SK-N-SH (cell line): ENCODE measurements around the gene AASS. TPM values are rescaled to one million over a fixed set of nuclear protein-coding genes. Genes with fewer than 3 reads are reported as not detected.

Experiments
- CTCF ChIA-PET: fragments of 300-600, 350-600 bp; formaldehyde crosslinking; extraction: SDS; loops from one replicate; lab custom pipeline; 2021; lab: Yijun Ruan, JAX
- POLR2A ChIA-PET: fragments of 350-600 bp; sonication (Branson Sonifier 250); formaldehyde crosslinking; extraction: SDS; loops from one replicate; lab custom pipeline; 2020; ENCODE audit warnings: antibody characterized with exemption, inconsistent platforms; lab: Yijun Ruan, JAX
- DNase-seq: peaks from one replicate; pipeline ENCODE4 v3.0.0; 2012
- H2AFZ ChIP-seq: fragments of 200-600 bp; sonication (generic); 2 replicates; pipeline ENCODE4 v1.8.1; 2016; ENCODE audit warnings: antibody characterized with exemption, mild to moderate bottlenecking, low read depth
- H3F3A ChIP-seq: fragments of 200-600 bp; sonication (generic); replicated peaks from 2 replicates; pipeline ENCODE3; 2016; ENCODE audit warnings: antibody characterized with exemption, mild to moderate bottlenecking; ENCODE audit not compliant: insufficient read depth
- H3K27ac ChIP-seq, 2 experiments: fragments of 200-500 bp in 1 of 2; fragments of 200-600 bp in 1 of 2; sonication (Bioruptor generic) in 1 of 2; sonication (generic), shearing (Covaris generic) in 1 of 2; 2 replicates each; pipeline versions ENCODE4 v1.5.1 to v1.6.1; 2014 to 2016; ENCODE audit warnings: low read depth in 2 of 2, inconsistent platforms in 1 of 2, low read length in 1 of 2, mild to moderate bottlenecking in 1 of 2, mixed read lengths in 1 of 2
- H3K27me3 ChIP-seq: fragments of 200-600 bp; sonication (generic), shearing (Covaris generic); 2 replicates; pipeline ENCODE4 v1.6.1; 2016; ENCODE audit warnings: mixed run types; ENCODE audit not compliant: insufficient read depth
- H3K36me3 ChIP-seq, 2 experiments: fragments of 200-500 bp in 1 of 2; fragments of 200-600 bp in 1 of 2; sonication (Bioruptor generic) in 1 of 2; sonication (generic) in 1 of 2; replicated peaks in 1 of 2; 2 replicates each; pipeline versions ENCODE3 to v1.5.1; 2014 to 2016; ENCODE audit warnings: low read length in 1 of 2, mild to moderate bottlenecking in 1 of 2; ENCODE audit not compliant: insufficient read depth in 2 of 2, control insufficient read depth in 1 of 2
- H3K4me1 ChIP-seq, 2 experiments: fragments of 200-500 bp in 1 of 2; fragments of 200-600 bp in 1 of 2; sonication (Bioruptor generic) in 1 of 2; sonication (generic), shearing (Covaris generic) in 1 of 2; 2 replicates each; pipeline versions ENCODE4 v1.5.1 to v1.6.1; 2014 to 2016; ENCODE audit warnings: low read depth in 1 of 2, low read length in 1 of 2, mixed run types in 1 of 2; ENCODE audit not compliant: insufficient read depth in 2 of 2, control insufficient read depth in 1 of 2
- H3K4me2 ChIP-seq: fragments of 200-600 bp; sonication (generic), shearing (Covaris generic); 2 replicates; pipeline ENCODE4 v1.6.1; 2017; ENCODE audit warnings: mixed run types
- H3K4me3 ChIP-seq, 2 experiments: fragments of 200-500 bp in 1 of 2; fragments of 200-600 bp in 1 of 2; sonication (Bioruptor generic) in 1 of 2; sonication (generic), shearing (Covaris generic) in 1 of 2; 2 replicates each; pipeline versions ENCODE4 v1.5.1 to v1.8.1; 2014 to 2016; ENCODE audit warnings: low read depth in 2 of 2, inconsistent platforms in 1 of 2, low read length in 1 of 2, mild to moderate bottlenecking in 1 of 2, mixed read lengths in 1 of 2, moderate library complexity in 1 of 2
- H3K79me2 ChIP-seq: fragments of 200-600 bp; sonication (generic); 2 replicates; pipeline ENCODE4 v1.8.1; 2017; ENCODE audit warnings: mild to moderate bottlenecking; ENCODE audit not compliant: insufficient read depth
- H3K9ac ChIP-seq: fragments of 200-600 bp; sonication (generic); 2 replicates; pipeline ENCODE4 v1.6.1; 2017; ENCODE audit warnings: mixed run types
- H3K9me2 ChIP-seq: fragments of 200-600 bp; sonication (generic); 2 replicates; pipeline ENCODE4 v1.6.1; 2017; ENCODE audit warnings: mixed run types
- H3K9me3 ChIP-seq: fragments of 200-600 bp; sonication (generic); 2 replicates; pipeline ENCODE4 v1.6.1; 2017; ENCODE audit warnings: mixed run types, mild to moderate bottlenecking, moderate library complexity
- H4K20me1 ChIP-seq: fragments of 200-600 bp; sonication (generic); 2 replicates; pipeline ENCODE4 v1.6.1; 2017; ENCODE audit warnings: mild to moderate bottlenecking, mixed run types; ENCODE audit not compliant: insufficient read depth
- CTCF ChIP-seq: fragments of 200-600 bp; sonication (generic); IDR thresholded peaks from 2 replicates; pipeline ENCODE4 v1.6.1; 2017; ENCODE audit warnings: antibody characterized with exemption, mild to moderate bottlenecking, moderate library complexity
- FOSL2 ChIP-seq: IDR thresholded peaks from 2 replicates; pipeline ENCODE4 v1.4.0; 2012; ENCODE audit warnings: low read depth, mild to moderate bottlenecking, moderate library complexity, borderline replicate concordance
- FOXJ3 ChIP-seq: sonication (generic); formaldehyde crosslinking; IDR thresholded peaks from 2 replicates; pipeline ENCODE4 v1.5.1; 2020; ENCODE audit warnings: mild to moderate bottlenecking, missing genetic modification reagents
- FOXM1 ChIP-seq: IDR thresholded peaks from 2 replicates; pipeline ENCODE4 v1.4.0; 2012; ENCODE audit warnings: low read depth, mild to moderate bottlenecking
- GABPA ChIP-seq: IDR thresholded peaks from 2 replicates; pipeline ENCODE4 v1.4.0; 2012; ENCODE audit warnings: low read depth, mild to moderate bottlenecking
- GATA2 ChIP-seq: sonication (generic); formaldehyde crosslinking; IDR thresholded peaks from 2 replicates; pipeline ENCODE4 v1.5.0; 2020; ENCODE audit warnings: mild to moderate bottlenecking, missing genetic modification reagents
- JUND ChIP-seq: IDR thresholded peaks from 2 replicates; pipeline ENCODE4 v1.4.0; 2012
- NRF1 ChIP-seq: IDR thresholded peaks from 2 replicates; pipeline ENCODE4 v1.6.1; 2012; ENCODE audit warnings: low read depth, mild to moderate bottlenecking, low read length
- RFX5 ChIP-seq: IDR thresholded peaks from 2 replicates; pipeline ENCODE4 v1.6.1; 2012; ENCODE audit warnings: mild to moderate bottlenecking, improper control_type of control experiment, low read length
- RXRA ChIP-seq: IDR thresholded peaks from 2 replicates; pipeline ENCODE4 v1.4.0; 2012; ENCODE audit warnings: low read depth, mild to moderate bottlenecking, borderline replicate concordance
- WGBS: methylation state at CpG from one replicate; pipeline ENCODE4 v1.1.6; 2017; ENCODE audit warnings: low lambda C conversion rate; 5-methylcytosine and 5-hydroxymethylcytosine counted together
- polyA plus RNA-seq, 3 experiments: library from polyadenylated mRNA; depleted of rRNA; stranded (reverse); fragments of >200 nt; gene quantifications; 2 replicates each; pipeline ENCODE4 v1.2.3, GENCODE V29; 2012
- TF ChIP-seq, protein P1 (sequence below): fragments of 150-350 bp; IDR thresholded peaks from 2 replicates; pipeline ENCODE4 v1.6.1; 2016; ENCODE audit warnings: mild to moderate bottlenecking, low read depth, low read length
- TF ChIP-seq, protein P2 (sequence below): IDR thresholded peaks from 2 replicates; pipeline ENCODE4 v1.4.0; 2012; ENCODE audit warnings: low read depth

AASS gene
- polyA plus RNA-seq (2012; rRNA removed), result 0.92 and 1.2 TPM in 2 replicates
- 0.50 and 0.58 TPM in 2 replicates for polyA plus RNA-seq (2012; cell fraction: cytosol; rRNA removed)
- 2.3 and 4.2 TPM in 2 replicates for polyA plus RNA-seq (2012; cell fraction: nucleus; rRNA removed)

DNA sequence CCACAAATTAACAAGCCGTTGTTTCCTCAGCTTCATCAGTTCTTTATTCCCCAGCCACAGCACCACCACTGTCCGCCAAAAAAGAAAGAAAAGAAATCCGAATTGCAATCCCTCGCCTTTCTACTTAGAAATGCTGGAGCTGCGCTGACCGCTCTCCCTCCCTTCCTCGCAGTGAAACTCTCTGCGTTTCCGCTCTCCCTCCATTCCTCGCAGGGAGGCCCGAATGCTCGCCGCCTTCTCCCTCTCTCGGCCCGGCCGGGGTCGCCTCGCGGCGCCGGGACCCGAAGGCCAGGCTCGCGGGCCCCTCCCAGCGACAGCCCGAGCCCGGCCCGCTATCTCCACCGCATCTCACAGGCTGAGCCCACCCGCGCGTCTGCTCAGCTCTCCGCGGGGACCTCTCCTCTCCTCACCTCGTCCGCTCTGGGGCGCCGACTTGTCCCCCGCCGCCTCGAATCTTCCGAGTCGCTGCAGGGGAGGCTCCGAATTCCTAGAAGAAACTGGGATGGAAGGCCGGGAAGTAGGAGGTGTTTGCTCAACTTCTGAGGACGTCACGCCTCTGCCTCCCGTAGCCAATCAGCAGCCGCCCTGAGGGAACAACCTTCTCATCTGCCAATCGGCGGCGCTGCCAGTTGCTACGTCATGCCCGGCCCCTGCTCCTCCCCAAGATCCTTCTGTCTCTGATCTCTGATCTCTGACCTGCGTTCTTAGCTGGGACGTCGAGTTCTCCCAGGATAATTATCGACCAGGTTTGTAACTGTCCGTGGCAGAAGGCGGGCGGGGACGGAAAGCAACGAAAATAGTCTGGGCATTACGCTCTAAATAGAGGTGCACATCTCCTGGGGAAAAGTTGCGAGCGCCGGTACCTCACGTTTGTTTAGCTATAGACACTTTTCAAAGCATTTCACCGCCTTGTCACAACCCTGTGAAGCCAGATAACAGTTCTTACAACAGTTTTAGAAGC is at the start of gene AASS:
Gene AASS, minus strand, starts transcription at position 499 of the 961 bp plus-strand sequence. CDS start 10,523 bp downstream, outside the sequence.
- no peaks in the 10 kb centered on the region for H3K9me2 ChIP-seq
- POLR2A ChIA-PET, result no interaction called here
- peaks cover 20% of the 10 kb centered on the region; the same call in 1 of the 2 replicates for H3K27me3 ChIP-seq
- H3K79me2 ChIP-seq, result no peaks in the 10 kb centered on the region
- peak within 1 kb of the TSS in 1 of 2 experiments; percentile 34; a peak in 1 of 4 replicates for H3K27ac ChIP-seq
- H4K20me1 ChIP-seq, result no peaks in the 10 kb centered on the region
- TF ChIP-seq, protein P1, sequence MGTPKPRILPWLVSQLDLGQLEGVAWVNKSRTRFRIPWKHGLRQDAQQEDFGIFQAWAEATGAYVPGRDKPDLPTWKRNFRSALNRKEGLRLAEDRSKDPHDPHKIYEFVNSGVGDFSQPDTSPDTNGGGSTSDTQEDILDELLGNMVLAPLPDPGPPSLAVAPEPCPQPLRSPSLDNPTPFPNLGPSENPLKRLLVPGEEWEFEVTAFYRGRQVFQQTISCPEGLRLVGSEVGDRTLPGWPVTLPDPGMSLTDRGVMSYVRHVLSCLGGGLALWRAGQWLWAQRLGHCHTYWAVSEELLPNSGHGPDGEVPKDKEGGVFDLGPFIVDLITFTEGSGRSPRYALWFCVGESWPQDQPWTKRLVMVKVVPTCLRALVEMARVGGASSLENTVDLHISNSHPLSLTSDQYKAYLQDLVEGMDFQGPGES, result no peak
- TF ChIP-seq, protein P2, sequence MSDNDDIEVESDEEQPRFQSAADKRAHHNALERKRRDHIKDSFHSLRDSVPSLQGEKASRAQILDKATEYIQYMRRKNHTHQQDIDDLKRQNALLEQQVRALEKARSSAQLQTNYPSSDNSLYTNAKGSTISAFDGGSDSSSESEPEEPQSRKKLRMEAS, result 0 out of 2 replicates have a peak, but pooled peaks have one; percentile 14
- no peak for TF ChIP-seq NRF1
- no peak for TF ChIP-seq FOSL2
- TF ChIP-seq JUND, result no peak
- TF ChIP-seq GABPA, result no peak
- TF ChIP-seq GATA2 (CRISPR knock-in tag), result peak; percentile 71
- peak; percentile 96 for TF ChIP-seq RFX5
- TF ChIP-seq CTCF, result peak; percentile 26
- no peak for TF ChIP-seq RXRA
- peak within 1 kb of the TSS; percentile 99 for H2AFZ ChIP-seq
- H3K9me3 ChIP-seq, result no peaks in the 10 kb centered on the region
- peak within 1 kb of the TSS; percentile 98 for H3K4me2 ChIP-seq
- CTCF ChIA-PET, result interaction anchor here (1.1 kb wide), 1 partner anchor 51 kb away, joined by 6 read pairs; no protein-coding TSS in a partner anchor
- peak within 1 kb of the TSS; percentile 74 to 94 for H3K4me3 ChIP-seq
- H3K36me3 ChIP-seq, result no peaks in the 10 kb centered on the region
- peaks cover 0 to 11% of the 10 kb centered on the region in 2 experiments; a peak in 1 of 4 replicates for H3K4me1 ChIP-seq
- peak within 1 kb of the TSS; percentile 49; the same call in 1 of the 2 replicates for H3K9ac ChIP-seq
- H3F3A ChIP-seq, result no peaks in the 10 kb centered on the region
- 2% methylated on average over 59 of the region's 69 CpGs for WGBS
- peak; percentile 91 for DNase-seq

DNA sequence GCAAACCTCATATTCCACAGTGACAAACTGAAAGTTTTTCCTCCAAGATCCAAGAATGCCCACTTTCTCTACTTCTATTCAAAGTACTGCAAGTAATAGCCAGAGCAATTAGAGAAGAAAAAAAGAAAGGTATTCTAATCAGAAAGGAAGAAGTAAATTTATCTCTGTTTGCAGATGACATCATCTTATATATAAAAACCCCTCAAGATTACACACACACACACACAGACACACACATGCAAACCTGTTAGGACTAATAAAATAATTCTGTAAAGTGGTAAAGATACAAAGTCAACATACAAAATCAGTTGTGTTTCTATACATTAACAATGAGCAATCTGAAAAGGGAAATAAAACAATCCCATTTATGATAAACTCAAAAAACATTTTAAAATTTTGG is 44.7 kb upstream of the AASS start:
- H3K4me1 ChIP-seq, result no peaks in the 10 kb centered on the region
- H3K36me3 ChIP-seq, result no peaks in the 10 kb centered on the region
- no peak for DNase-seq
- H3F3A ChIP-seq, result no peaks in the 10 kb centered on the region
- no peak overlapping the region for H3K4me3 ChIP-seq
- H3K79me2 ChIP-seq, result no peaks in the 10 kb centered on the region
- H3K27ac ChIP-seq, result no peak overlapping the region
- H3K4me2 ChIP-seq, result no peak overlapping the region
- no peaks in the 10 kb centered on the region for H3K27me3 ChIP-seq
- TF ChIP-seq FOXM1, result no peak
- no peak for TF ChIP-seq CTCF
- no peak for TF ChIP-seq FOXJ3
- no peak for TF ChIP-seq NRF1
- no peaks in the 10 kb centered on the region for H4K20me1 ChIP-seq
- no peaks in the 10 kb centered on the region for H3K9me3 ChIP-seq
- POLR2A ChIA-PET, result no interaction called here
- H3K9ac ChIP-seq, result no peak overlapping the region
- CTCF ChIA-PET, result no interaction called here
- H3K9me2 ChIP-seq, result no peaks in the 10 kb centered on the region
- H2AFZ ChIP-seq, result no peak overlapping the region
